Body of pancreas (tissue), 4 donors: ENCODE results near the gene GNAI2. TPM values are rescaled to one million over a fixed set of nuclear protein-coding genes. Genes with fewer than 3 reads are reported as not detected.
A peak's percentile ranks its signal among the peaks of the same experiment; 100 is the strongest.

Experiments
- ATAC-seq: fragments of 150-250 bp; one replicate; pipeline ENCODE4 v1.9.1; 2016
- DNase-seq, 4 donors: peaks; one replicate each; pipeline ENCODE4 v3.0.0-alpha.2; 2019
- H3K27ac ChIP-seq, 4 donors: fragments of 200-600 bp; sonication (generic); 1 replicate in 3 of 4; 2 replicates in 1 of 4; pipeline versions ENCODE4 v1.5.1 to v1.6.1; 2016 to 2019; ENCODE audit warnings: mild to moderate bottlenecking in 1 of 4, mixed read lengths in 1 of 4, moderate library complexity in 1 of 4
- H3K27me3 ChIP-seq, 2 donors: fragments of 200-600 bp; sonication (generic); one replicate each; pipeline ENCODE4 v1.6.0; 2016; ENCODE audit warnings: mild to moderate bottlenecking in 1 of 2
- H3K36me3 ChIP-seq, 2 donors: fragments of 200-600 bp; sonication (generic); replicated peaks in 1 of 2; 2 replicates each; pipeline ENCODE4 v1.5.1; 2016; ENCODE audit warnings: low read depth in 2 of 2; ENCODE audit not compliant: insufficient read depth in 1 of 2
- H3K4me1 ChIP-seq: fragments of 200-600 bp; sonication (generic); one replicate; pipeline ENCODE4 v1.6.0; 2016
- H3K4me3 ChIP-seq, 2 donors: fragments of 200-600 bp; sonication (generic); 1 replicate in 1 of 2; 2 replicates in 1 of 2; pipeline ENCODE4 v1.5.1; 2016 to 2019
- H3K9me3 ChIP-seq, 3 donors: fragments of 200-600 bp; sonication (generic); 1 replicate in 2 of 3; 2 replicates in 1 of 3; pipeline ENCODE4 v1.5.1; 2016
- POLR2A ChIP-seq, 3 donors: fragments of 450-650 bp; IDR thresholded peaks; one replicate each; pipeline ENCODE4 v1.6.1; 2016; ENCODE audit warnings: antibody characterized with exemption in 3 of 3, mild to moderate bottlenecking in 2 of 3
- WGBS, 2 donors: methylation state at CpG; one replicate each; pipeline ENCODE4 v1.1.5; 2017; 5-methylcytosine and 5-hydroxymethylcytosine counted together
- intact Hi-C: fragments of 100-400 bp; cut with DNase I; formaldehyde crosslinking; loops from one replicate; pipeline ENCODE4 v1.15.1; 2023
- total RNA-seq, 2 donors: library from RNA; depleted of rRNA; stranded (reverse); fragments of >200 nt; gene quantifications; one replicate each; pipeline ENCODE4 v1.1.0, GENCODE V29; 2016
- TF ChIP-seq, protein P1 (sequence below), 7 experiments: fragments of 450-650 bp in 4 of 7; fragments of 200-600 bp in 3 of 7; sonication (generic) in 3 of 7; IDR thresholded peaks; one replicate each; pipeline ENCODE4 v1.5.1; 2016 to 2019; ENCODE audit warnings: antibody characterized with exemption in 7 of 7

The GNAI2 gene
- total RNA-seq, 2 donors from 2014 or later, result 46.2 to 53.7 TPM

DNA sequence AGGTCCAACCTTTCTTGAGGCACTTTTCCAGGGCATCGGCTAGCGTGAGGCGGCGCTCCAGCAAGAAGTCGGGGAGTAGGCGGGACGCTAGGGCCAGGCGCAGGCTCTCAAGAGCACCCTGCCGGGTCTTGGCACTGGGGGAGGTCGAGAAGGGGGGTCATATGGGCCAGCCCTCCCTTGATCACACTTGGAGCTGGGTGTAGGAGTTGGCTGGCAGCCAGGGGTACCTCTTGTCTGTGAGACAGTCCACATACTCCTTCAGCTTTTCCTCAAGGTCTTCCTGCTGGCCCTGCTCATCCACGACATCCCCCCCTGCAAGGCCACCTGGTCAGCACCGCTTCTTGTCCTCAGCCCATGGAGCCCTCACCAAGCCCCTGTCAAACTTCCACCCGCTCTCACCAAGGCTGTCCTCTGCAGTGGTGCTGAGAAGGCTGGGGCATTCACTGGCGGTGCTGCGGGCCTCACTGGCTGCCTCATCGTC lies 54.2 kb downstream of the GNAI2 start:
- intact Hi-C loops, result no loop called here
- no peaks in the 10 kb centered on the region for H3K27me3 ChIP-seq
- peak in 2 of 4 donors; percentile 25 to 30 for DNase-seq
- H3K4me3 ChIP-seq, result no peak overlapping the region
- H3K4me1 ChIP-seq, result peaks cover 26% of the 10 kb centered on the region
- no peak for TF ChIP-seq POLR2A (IDR thresholded peaks at IDR 0.05)
- TF ChIP-seq, protein P1, sequence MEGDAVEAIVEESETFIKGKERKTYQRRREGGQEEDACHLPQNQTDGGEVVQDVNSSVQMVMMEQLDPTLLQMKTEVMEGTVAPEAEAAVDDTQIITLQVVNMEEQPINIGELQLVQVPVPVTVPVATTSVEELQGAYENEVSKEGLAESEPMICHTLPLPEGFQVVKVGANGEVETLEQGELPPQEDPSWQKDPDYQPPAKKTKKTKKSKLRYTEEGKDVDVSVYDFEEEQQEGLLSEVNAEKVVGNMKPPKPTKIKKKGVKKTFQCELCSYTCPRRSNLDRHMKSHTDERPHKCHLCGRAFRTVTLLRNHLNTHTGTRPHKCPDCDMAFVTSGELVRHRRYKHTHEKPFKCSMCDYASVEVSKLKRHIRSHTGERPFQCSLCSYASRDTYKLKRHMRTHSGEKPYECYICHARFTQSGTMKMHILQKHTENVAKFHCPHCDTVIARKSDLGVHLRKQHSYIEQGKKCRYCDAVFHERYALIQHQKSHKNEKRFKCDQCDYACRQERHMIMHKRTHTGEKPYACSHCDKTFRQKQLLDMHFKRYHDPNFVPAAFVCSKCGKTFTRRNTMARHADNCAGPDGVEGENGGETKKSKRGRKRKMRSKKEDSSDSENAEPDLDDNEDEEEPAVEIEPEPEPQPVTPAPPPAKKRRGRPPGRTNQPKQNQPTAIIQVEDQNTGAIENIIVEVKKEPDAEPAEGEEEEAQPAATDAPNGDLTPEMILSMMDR (IDR thresholded peaks at IDR 0.05), result no peak
- H3K36me3 ChIP-seq, result peaks cover 4 to 20% of the 10 kb centered on the region in 2 donors
- H3K9me3 ChIP-seq, result no peaks in the 10 kb centered on the region
- 87 to 88% methylated on average over 15 to 16 of the region's 16 CpGs for WGBS, 2 donors
- H3K27ac ChIP-seq, result no peak overlapping the region
- no peak for ATAC-seq

DNA sequence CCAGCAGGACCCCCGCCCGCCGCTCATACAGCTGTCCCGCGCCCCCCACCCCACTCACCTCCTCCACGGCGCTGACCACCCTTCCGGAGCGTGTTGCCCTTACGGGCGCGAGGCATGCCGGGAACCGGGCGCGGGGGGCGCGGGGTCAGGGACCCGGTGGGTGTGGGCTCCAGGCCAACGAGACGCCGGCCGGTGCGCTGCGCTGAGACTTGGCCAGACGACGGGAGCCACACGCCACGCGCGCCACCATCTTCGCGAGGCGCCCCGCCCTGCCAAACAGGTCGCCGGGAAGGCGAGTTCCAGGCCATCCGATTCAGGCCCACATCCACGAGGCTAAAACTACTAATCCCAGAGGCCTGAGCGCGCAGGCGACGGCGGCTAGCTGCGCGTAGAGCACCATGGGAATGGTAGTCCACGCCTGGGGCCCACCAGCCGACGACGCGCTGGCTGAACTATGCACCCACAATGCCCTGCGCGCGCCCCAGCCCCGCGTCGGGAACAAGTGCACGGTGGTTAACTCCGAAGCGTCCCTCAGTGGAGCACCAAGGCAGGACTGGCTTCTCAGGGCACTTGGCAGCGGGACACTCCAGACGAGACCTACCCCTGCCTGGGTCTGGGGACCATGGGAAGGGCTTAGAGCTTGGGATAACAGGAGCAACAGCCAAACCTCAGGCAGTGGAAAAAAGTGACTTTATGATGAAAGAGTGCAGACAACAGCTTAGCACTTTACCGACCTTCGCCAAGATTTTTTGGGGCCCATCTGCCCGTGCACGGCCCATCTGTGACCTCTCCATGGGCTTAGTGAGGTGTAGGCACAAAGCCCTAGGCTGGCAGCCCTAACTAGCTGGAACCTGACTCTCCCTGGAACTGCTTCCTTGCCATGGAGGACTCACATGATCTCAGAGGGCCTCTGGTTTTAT lies 56.4 kb downstream of the GNAI2 start, which contains the start of gene IFRD2:
IFRD2 (minus strand) TSS at position 271 of the 920 bp plus-strand sequence; CDS start at position 116, 155 bp downstream.
- peaks cover 4 to 18% of the 10 kb centered on the region in 2 donors for H3K36me3 ChIP-seq
- H3K27ac ChIP-seq, result peak within 1 kb of the TSS; percentile 92 to 99 (median 98)
- H3K9me3 ChIP-seq, result no peaks in the 10 kb centered on the region
- WGBS, 2 donors, result 1 to 6% methylated on average over 4 to 64 of the region's 67 CpGs
- DNase-seq (peak; percentile 97 to 99 (median 98)), ATAC-seq (peak; percentile 95)
- H3K4me1 ChIP-seq, result peaks cover 30% of the 10 kb centered on the region
- H3K4me3 ChIP-seq, result peak within 1 kb of the TSS; percentile 42 to 83
- intact Hi-C loops, result no loop called here
- no peaks in the 10 kb centered on the region for H3K27me3 ChIP-seq
- TF ChIP-seq, protein P1 (IDR thresholded peaks at IDR 0.05), result no peak
- TF ChIP-seq POLR2A (IDR thresholded peaks at IDR 0.05), result peak; percentile 68 to 85 (median 78)

DNA sequence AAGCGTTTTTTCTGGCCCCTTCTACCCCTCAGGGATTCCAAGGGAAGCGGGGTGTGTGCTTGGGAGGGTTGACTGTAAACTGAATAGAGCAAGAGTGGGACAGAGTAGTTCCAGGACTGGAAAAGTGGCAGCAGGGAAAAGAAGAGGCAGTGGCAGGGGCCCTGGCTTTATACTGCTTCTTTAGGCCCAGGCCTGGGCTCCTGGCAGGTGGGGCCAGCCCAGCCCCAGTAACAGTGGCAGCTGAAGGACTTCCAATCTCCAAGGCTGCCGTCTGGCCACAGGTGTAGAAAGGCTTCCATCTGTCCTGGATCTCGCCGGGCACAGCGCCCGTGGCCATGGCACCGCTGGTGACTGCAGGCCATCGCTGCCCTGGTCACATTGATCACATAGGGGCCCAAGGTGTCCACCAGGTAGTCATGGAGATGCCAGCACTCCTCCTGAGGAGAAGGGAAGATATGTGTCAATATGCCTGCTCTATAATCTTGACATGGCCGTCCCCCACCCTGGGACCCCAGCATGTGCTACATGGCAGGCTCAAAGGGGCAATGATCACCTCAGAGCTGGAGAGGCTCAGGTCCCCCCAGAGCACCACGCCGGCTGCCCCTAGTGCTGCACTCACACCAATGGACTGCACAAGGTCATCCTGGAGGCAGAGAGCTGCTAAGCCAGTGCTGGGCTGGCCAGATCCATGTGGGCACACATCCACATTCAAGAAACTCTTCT lies 57.2 kb downstream of the GNAI2 start:
- DNase-seq, result peak in 3 of 4 donors; percentile 53 to 67 (median 59)
- intact Hi-C loops, result no loop called here
- 30 to 41% methylated on average over 8 to 12 of the region's 12 CpGs for WGBS, 2 donors

DNA sequence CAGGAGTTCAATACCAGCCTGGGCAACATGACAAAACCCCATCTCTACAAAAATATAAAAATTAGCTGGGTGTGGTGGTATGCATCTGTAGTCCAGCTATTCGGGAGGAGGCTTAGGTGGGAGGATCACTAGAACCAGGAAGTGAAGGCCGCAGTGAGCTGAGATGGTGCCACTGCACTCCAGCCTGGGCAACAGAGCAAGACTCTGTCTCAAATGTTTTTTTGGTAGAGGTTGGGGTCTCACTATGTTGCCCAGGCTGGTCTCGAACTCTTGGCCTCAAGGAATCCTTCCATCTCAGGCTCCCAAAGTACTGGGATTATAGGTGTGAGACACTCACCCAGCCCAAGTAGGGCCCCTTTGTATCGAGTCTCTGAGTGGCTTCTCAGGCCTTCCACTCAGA lies 58.1 kb downstream of the GNAI2 start:
- Histone ChIP-seq H3K27ac (peak overlapping the region in 2 of 4 donors; percentile 92 to 99), H3K4me3 (no peak overlapping the region), H3K27me3 (no peaks in the 10 kb centered on the region), H3K4me1 (peaks cover 46% of the 10 kb centered on the region), H3K36me3 (peaks cover 4 to 10% of the 10 kb centered on the region in 2 donors), H3K9me3 (no peaks in the 10 kb centered on the region)
- DNase-seq, result no peak
- TF ChIP-seq, protein P1 (IDR thresholded peaks at IDR 0.05), result no peak
- no peak for TF ChIP-seq POLR2A (IDR thresholded peaks at IDR 0.05)
- intact Hi-C loops, result no loop called here
- no peak for ATAC-seq
- 84 to 88% methylated on average over 3 to 4 of the region's 4 CpGs for WGBS, 2 donors

More for the DNA sequence above, 57.2 kb downstream of the GNAI2 start:
- Histone ChIP-seq H3K4me3 (no peak overlapping the region), H3K9me3 (no peaks in the 10 kb centered on the region), H3K4me1 (peaks cover 38% of the 10 kb centered on the region), H3K27me3 (no peaks in the 10 kb centered on the region), H3K36me3 (peaks cover 4 to 18% of the 10 kb centered on the region in 2 donors), H3K27ac (peak overlapping the region; percentile 65 to 99 (median 94))
- no peak for ATAC-seq
- TF ChIP-seq, protein P1 (IDR thresholded peaks at IDR 0.05), result no peak
- no peak for TF ChIP-seq POLR2A (IDR thresholded peaks at IDR 0.05)
